ENCODE data around the gene CSGALNACT2. TPM values are rescaled to one million over a fixed set of nuclear protein-coding genes. Genes with fewer than 3 reads are reported as not detected.

CSGALNACT2 gene
- total and polyA plus RNA-seq, 2 experiments from 2014 or later, result 17.4 to 27.8 TPM

DNA sequence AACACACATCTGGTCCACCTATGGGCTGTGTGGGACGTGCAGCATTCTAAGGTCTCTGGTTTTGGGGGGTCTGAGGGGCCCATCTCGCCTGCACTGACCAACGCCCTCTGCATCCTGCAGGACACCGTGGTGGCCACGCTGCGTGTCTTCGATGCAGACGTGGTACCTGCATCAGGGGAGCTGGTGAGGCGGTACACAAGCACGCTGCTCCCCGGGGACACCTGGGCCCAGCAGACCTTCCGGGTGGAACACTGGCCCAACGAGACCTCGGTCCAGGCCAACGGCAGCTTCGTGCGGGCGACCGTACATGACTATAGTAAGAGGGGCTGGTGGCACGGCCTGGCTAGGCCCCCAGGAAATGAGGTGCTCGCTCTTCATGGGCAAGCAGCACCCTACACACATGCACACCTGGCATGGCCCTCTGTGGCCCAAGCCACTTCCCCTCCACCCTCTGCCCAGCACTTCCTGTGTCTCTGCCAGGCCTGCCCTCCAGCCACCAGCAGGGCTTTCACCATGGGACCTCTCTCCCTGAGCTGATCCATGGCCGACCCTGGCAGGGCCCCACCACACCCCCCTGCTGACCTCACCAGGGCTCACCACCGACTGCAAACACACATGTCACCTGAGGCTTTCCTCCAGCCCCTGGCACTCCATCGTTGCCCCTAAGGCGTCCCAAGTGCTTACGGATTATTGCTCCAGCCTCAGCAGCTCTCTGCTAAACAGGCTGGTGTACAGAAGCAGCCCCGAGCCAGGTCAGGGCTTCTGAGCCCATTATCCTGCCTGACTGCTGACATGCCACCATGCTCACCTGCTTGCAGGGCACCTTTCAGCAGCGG lies 31.8 kb upstream of the CSGALNACT2 start:
- Histone ChIP-seq H3K4me1 (ENCODE audit: insufficient read depth) (peaks cover 3% of the 10 kb centered on the region), H3K36me3 (ENCODE audit: low read depth) (no peaks in the 10 kb centered on the region), H3K27ac (no peak overlapping the region), H3K9me3 (ENCODE audit: low read depth) (no peaks in the 10 kb centered on the region), H4K20me1 (ENCODE audit: insufficient read depth) (no peaks in the 10 kb centered on the region), H3K79me2 (ENCODE audit: insufficient read depth) (no peaks in the 10 kb centered on the region), H3K9me2 (ENCODE audit: insufficient read depth) (no peaks in the 10 kb centered on the region), H3K9ac (no peak overlapping the region), H3F3A (ENCODE audit: insufficient read depth) (no peaks in the 10 kb centered on the region), H2AFZ (no peak overlapping the region), H3K4me2 (ENCODE audit: unreplicated experiment) (no peak overlapping the region), H3K4me3 (no peak overlapping the region), H3K27me3 (replicated peaks; ENCODE audit: insufficient read depth) (0 out of 2 replicates have a peak, but pooled peaks cover 5% of the 10 kb centered on the region)
- WGBS, 2 experiments (ENCODE audit: low coverage in 1 of 2, low lambda C conversion rate in 2 of 2, missing lambda C conversion rate in 2 of 2), result 79 to 80% methylated on average over 26 to 28 of the region's 28 CpGs
- no peak for DNase-seq
- TF ChIP-seq EZH2phosphoT487 (IDR thresholded peaks at IDR 0.05; ENCODE audit: insufficient read depth, low read depth), result no peak
- no peak for TF ChIP-seq EZH2 (IDR thresholded peaks at IDR 0.05; ENCODE audit: insufficient read depth, poor library complexity, severe bottlenecking)
- in situ Hi-C loops (cut with MboI), result loop anchor here (10.0 kb wide), 1 partner anchor 232 kb away; no protein-coding TSS in a partner anchor

DNA sequence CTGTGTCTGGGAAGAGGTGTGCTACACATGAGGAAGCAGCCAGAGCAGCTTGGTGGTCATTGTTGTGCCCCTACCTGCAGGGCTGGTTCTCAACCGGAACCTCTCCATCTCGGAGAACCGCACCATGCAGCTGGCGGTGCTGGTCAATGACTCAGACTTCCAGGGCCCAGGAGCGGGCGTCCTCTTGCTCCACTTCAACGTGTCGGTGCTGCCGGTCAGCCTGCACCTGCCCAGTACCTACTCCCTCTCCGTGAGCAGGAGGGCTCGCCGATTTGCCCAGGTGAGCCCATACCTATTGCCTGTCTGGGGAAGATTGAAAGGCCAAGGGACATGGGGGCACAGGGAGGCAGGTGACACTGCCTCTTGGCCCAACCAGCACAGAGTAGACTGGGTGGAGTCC lies 29.3 kb upstream of the CSGALNACT2 start:
- H3K9ac ChIP-seq, result no peak overlapping the region
- H3K27ac ChIP-seq, result no peak overlapping the region
- WGBS, 2 experiments (ENCODE audit: low coverage in 1 of 2, low lambda C conversion rate in 2 of 2, missing lambda C conversion rate in 2 of 2), result 95 to 96% methylated on average over 12 of the region's 12 CpGs
- no peak for DNase-seq
- no peaks in the 10 kb centered on the region for H3K79me2 ChIP-seq (ENCODE audit: insufficient read depth)
- H3K4me2 ChIP-seq (ENCODE audit: unreplicated experiment), result no peak overlapping the region
- no peaks in the 10 kb centered on the region for H3K9me2 ChIP-seq (ENCODE audit: insufficient read depth)
- no peaks in the 10 kb centered on the region for H3K36me3 ChIP-seq (ENCODE audit: low read depth)
- TF ChIP-seq EZH2phosphoT487 (IDR thresholded peaks at IDR 0.05; ENCODE audit: insufficient read depth, low read depth) (no peak), EZH2 (IDR thresholded peaks at IDR 0.05; ENCODE audit: insufficient read depth, poor library complexity, severe bottlenecking) (no peak)
- no peaks in the 10 kb centered on the region for H3F3A ChIP-seq (ENCODE audit: insufficient read depth)
- H3K4me1 ChIP-seq (ENCODE audit: insufficient read depth), result peaks cover 3% of the 10 kb centered on the region
- H3K9me3 ChIP-seq (ENCODE audit: low read depth), result no peaks in the 10 kb centered on the region
- in situ Hi-C loops (cut with MboI), result loop anchor here (10.0 kb wide), 1 partner anchor 234 kb away; no protein-coding TSS in a partner anchor
- no peaks in the 10 kb centered on the region for H3K27me3 ChIP-seq (replicated peaks; ENCODE audit: insufficient read depth)
- no peaks in the 10 kb centered on the region for H4K20me1 ChIP-seq (ENCODE audit: insufficient read depth)
- H3K4me3 ChIP-seq, result no peak overlapping the region
- no peak overlapping the region for H2AFZ ChIP-seq

DNA sequence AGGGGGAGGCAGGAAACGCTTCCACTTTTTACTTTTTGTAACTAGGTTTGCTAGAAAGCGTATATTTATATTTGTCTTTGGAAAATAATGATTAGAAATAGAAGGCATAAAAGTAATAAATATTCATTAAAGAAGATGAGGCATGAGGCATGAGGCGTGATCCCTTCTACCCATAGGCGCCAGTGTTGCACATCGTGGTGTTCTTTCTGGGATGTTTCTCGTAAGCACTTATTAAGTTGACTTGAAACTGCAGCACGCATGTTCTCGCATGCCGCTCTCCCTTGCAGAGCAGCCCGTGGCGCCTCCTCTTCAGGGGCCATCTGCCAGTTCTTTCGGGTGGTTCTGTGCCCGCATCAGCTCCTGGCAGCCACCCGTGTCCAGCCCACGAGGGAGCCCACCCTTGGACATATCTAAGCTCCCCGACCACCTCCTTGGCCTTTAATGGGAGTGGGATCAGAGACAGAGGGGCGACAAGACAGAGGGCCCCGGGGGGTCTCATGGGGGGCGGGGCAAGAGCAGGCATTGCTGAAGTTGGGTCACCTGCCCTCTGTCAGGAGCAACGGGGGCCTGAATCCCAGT lies 28.5 kb upstream of the CSGALNACT2 start:
- Histone ChIP-seq H3K27me3 (replicated peaks; ENCODE audit: insufficient read depth) (no peaks in the 10 kb centered on the region), H3K4me1 (ENCODE audit: insufficient read depth) (peaks cover 3% of the 10 kb centered on the region), H2AFZ (peak overlapping the region; percentile 46), H3K36me3 (ENCODE audit: low read depth) (no peaks in the 10 kb centered on the region), H4K20me1 (ENCODE audit: insufficient read depth) (no peaks in the 10 kb centered on the region), H3K9me2 (ENCODE audit: insufficient read depth) (no peaks in the 10 kb centered on the region), H3K79me2 (ENCODE audit: insufficient read depth) (no peaks in the 10 kb centered on the region), H3K27ac (no peak overlapping the region), H3K4me3 (no peak overlapping the region), H3F3A (ENCODE audit: insufficient read depth) (no peaks in the 10 kb centered on the region), H3K4me2 (ENCODE audit: unreplicated experiment) (no peak overlapping the region), H3K9me3 (ENCODE audit: low read depth) (no peaks in the 10 kb centered on the region), H3K9ac (no peak overlapping the region)
- DNase-seq, result peak; percentile 63
- WGBS, 2 experiments (ENCODE audit: low coverage in 1 of 2, low lambda C conversion rate in 2 of 2, missing lambda C conversion rate in 2 of 2), result 12 to 14% methylated on average over 20 of the region's 20 CpGs
- in situ Hi-C loops (cut with MboI), result loop anchor here (10.0 kb wide), 1 partner anchor 235 kb away; no protein-coding TSS in a partner anchor
- TF ChIP-seq EZH2 (IDR thresholded peaks at IDR 0.05; ENCODE audit: insufficient read depth, poor library complexity, severe bottlenecking), result no peak
- TF ChIP-seq EZH2phosphoT487 (IDR thresholded peaks at IDR 0.05; ENCODE audit: insufficient read depth, low read depth), result no peak

DNA sequence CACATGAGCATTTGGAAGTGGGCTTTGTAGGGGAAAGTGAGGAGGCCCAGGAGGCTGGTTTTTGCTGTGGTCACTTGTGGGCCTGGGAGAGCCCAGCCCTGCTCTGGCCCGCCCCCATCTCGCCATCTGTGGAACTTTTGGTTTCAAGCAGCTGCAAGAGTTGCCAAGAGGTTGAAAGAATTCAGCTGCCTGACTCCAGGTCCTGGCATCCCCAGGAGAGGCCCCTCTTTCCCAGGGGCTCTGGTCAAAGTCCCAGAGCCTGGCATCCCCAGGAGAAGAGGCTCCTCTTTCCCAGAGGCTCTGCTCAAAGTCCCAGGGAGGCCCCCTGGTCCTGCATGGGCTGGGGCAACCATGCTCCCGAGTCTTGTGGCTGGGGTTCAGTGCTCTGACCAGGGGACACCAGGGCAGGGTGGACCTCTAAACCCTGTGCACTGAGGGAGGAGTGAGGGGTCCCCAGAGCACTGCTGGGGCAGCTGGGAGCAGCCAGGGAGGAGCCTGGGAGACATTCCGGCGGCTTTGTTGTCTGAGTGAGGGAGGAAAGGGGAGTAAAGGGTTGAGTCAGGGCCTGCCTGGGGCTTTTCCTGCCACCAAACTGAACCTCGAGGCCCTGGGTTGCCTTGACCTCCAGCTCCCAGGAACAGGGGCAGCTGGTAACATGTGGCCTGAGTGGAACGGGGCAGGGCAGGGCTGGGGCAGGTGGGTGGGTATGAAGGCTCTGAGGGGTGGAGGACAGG lies 27.7 kb upstream of the CSGALNACT2 start:
- peak overlapping the region; percentile 46 for H2AFZ ChIP-seq
- no peaks in the 10 kb centered on the region for H3K27me3 ChIP-seq (replicated peaks; ENCODE audit: insufficient read depth)
- H3K79me2 ChIP-seq (ENCODE audit: insufficient read depth), result no peaks in the 10 kb centered on the region
- peaks cover 3% of the 10 kb centered on the region for H3K4me1 ChIP-seq (ENCODE audit: insufficient read depth)
- peak; percentile 81 for DNase-seq
- no peaks in the 10 kb centered on the region for H3K9me2 ChIP-seq (ENCODE audit: insufficient read depth)
- in situ Hi-C loops (cut with MboI), result no loop called here
- H3F3A ChIP-seq (ENCODE audit: insufficient read depth), result no peaks in the 10 kb centered on the region
- 16 to 55% methylated on average over 4 to 6 of the region's 7 CpGs for WGBS, 2 experiments (ENCODE audit: low coverage in 1 of 2, low lambda C conversion rate in 2 of 2, missing lambda C conversion rate in 2 of 2)
- H3K9ac ChIP-seq, result no peak overlapping the region
- H3K27ac ChIP-seq, result no peak overlapping the region
- H3K4me3 ChIP-seq, result no peak overlapping the region
- TF ChIP-seq EZH2phosphoT487 (IDR thresholded peaks at IDR 0.05; ENCODE audit: insufficient read depth, low read depth) (no peak), EZH2 (IDR thresholded peaks at IDR 0.05; ENCODE audit: insufficient read depth, poor library complexity, severe bottlenecking) (no peak)
- H3K9me3 ChIP-seq (ENCODE audit: low read depth), result no peaks in the 10 kb centered on the region
- no peaks in the 10 kb centered on the region for H4K20me1 ChIP-seq (ENCODE audit: insufficient read depth)
- H3K4me2 ChIP-seq (ENCODE audit: unreplicated experiment), result no peak overlapping the region
- H3K36me3 ChIP-seq (ENCODE audit: low read depth), result no peaks in the 10 kb centered on the region

Data from GM23248 (cell line).